PC-3 (cell line): Measurements from ENCODE around the gene CTNNA3.

Source experiments
- EZH2 ChIP-seq: fragments of 300-600 bp; sonication (generic); IDR thresholded peaks from one replicate; pipeline ENCODE4 v1.6.1; 2017; ENCODE audit warnings: antibody characterized with exemption, mild to moderate bottlenecking, low read length; ENCODE audit not compliant: unreplicated experiment
- EZH2phosphoT487 ChIP-seq: fragments of 300-600 bp; sonication (generic); IDR thresholded peaks from 2 replicates; pipeline ENCODE4 v1.6.1; 2018; ENCODE audit warnings: mild to moderate bottlenecking, antibody characterized with exemption, low read length, borderline replicate concordance
- TF ChIP-seq, protein P1 (sequence below): fragments of 300-600 bp; sonication (generic); conservative IDR thresholded peaks from 2 replicates; pipeline ENCODE4 v1.5.1; 2017; ENCODE audit warnings: antibody characterized with exemption, low read depth, mild to moderate bottlenecking, low read length

DNA sequence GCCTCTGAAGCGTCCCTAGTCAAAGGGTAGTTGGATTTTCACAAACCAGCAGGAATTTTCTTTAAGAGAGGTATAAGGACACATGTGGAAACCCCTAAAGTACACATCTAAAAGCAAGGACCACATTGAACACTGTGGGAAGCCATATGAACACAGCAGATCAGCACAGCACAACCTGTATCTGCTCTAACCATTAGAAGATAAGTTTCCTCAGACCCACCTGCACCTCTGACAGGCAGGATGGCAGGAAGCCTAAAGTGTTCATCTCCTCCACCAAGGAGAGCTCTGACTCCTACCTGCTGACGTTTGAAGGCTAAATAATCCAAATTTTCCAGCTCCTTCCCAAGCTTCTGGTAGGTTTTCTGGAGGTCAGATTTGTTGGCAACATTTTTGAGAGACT, 174.4 kb downstream of the CTNNA3 start:
- TF ChIP-seq, protein P1, sequence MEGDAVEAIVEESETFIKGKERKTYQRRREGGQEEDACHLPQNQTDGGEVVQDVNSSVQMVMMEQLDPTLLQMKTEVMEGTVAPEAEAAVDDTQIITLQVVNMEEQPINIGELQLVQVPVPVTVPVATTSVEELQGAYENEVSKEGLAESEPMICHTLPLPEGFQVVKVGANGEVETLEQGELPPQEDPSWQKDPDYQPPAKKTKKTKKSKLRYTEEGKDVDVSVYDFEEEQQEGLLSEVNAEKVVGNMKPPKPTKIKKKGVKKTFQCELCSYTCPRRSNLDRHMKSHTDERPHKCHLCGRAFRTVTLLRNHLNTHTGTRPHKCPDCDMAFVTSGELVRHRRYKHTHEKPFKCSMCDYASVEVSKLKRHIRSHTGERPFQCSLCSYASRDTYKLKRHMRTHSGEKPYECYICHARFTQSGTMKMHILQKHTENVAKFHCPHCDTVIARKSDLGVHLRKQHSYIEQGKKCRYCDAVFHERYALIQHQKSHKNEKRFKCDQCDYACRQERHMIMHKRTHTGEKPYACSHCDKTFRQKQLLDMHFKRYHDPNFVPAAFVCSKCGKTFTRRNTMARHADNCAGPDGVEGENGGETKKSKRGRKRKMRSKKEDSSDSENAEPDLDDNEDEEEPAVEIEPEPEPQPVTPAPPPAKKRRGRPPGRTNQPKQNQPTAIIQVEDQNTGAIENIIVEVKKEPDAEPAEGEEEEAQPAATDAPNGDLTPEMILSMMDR, result no peak
- no peak for TF ChIP-seq EZH2
- TF ChIP-seq EZH2phosphoT487, result no peak
